Right lobe of liver (tissue), 4 donors: ENCODE results near the gene ARL4C.

Experiments used
- CTCF ChIP-seq, 4 donors: fragments of 200-600 bp in 3 of 4; fragments of 450-650 bp in 1 of 4; IDR thresholded peaks; one replicate each; pipeline versions ENCODE4 v1.5.1 to v1.8.0; 2016 to 2022; ENCODE audit warnings: antibody characterized with exemption in 4 of 4, mild to moderate bottlenecking in 2 of 4
- POLR2A ChIP-seq: fragments of 450-650 bp; IDR thresholded peaks from one replicate; pipeline ENCODE4 v1.6.1; 2017; ENCODE audit warnings: antibody characterized with exemption, mild to moderate bottlenecking
- donor health status: DM: no; HTN: no; CAD: no.
- donor health status: DM: no; HTN: no; CAD: no.
- donor health status: DM: no; HTN: yes; CAD: no.

- no peak for TF ChIP-seq CTCF (IDR thresholded peaks at IDR 0.05)
- no peak for TF ChIP-seq POLR2A
Observed at GRCh38 chr2:234528410-234529148, 31.7 kb upstream of the ARL4C start.
